Mammary epithelial cell (primary cell): ENCODE results near the gene SIL1.

Experiments
- EZH2 ChIP-seq: IDR thresholded peaks from 2 replicates; pipeline ENCODE4 v1.6.1; 2012; ENCODE audit warnings: low read length, inconsistent platforms, borderline replicate concordance
- TF ChIP-seq, protein P1 (sequence below), 2 donors: IDR thresholded peaks in 1 of 2; conservative IDR thresholded peaks in 1 of 2; 2 replicates each; pipeline ENCODE4 v1.5.1; 2011 to 2012; ENCODE audit warnings: inconsistent platforms in 2 of 2, low read length in 2 of 2, mild to moderate bottlenecking in 2 of 2, control low read depth in 1 of 2, low read depth in 1 of 2; ENCODE audit not compliant: insufficient read depth in 1 of 2; ENCODE audit errors: extremely low read depth in 1 of 2

DNA sequence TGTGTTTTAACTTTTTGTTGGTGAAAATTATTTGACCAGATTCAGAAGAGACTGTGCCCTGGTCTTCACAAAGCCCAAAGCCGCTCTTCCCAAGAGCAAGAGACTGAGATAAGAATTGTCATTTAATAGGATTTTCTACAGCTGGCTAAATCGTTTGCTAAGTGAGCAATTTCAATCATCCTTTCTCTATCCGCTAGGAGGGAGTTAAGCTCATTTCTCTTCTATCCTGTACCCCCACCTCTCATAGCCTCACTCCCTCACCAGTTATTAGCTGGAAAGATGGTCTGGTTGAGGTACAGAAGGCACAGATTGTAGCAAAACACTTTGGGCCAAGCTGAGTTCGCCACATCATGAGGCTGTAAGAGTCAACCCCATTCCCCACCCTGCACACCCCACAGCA is 43.0 kb upstream of the SIL1 start:
- TF ChIP-seq EZH2 = no peak
- TF ChIP-seq, protein P1, sequence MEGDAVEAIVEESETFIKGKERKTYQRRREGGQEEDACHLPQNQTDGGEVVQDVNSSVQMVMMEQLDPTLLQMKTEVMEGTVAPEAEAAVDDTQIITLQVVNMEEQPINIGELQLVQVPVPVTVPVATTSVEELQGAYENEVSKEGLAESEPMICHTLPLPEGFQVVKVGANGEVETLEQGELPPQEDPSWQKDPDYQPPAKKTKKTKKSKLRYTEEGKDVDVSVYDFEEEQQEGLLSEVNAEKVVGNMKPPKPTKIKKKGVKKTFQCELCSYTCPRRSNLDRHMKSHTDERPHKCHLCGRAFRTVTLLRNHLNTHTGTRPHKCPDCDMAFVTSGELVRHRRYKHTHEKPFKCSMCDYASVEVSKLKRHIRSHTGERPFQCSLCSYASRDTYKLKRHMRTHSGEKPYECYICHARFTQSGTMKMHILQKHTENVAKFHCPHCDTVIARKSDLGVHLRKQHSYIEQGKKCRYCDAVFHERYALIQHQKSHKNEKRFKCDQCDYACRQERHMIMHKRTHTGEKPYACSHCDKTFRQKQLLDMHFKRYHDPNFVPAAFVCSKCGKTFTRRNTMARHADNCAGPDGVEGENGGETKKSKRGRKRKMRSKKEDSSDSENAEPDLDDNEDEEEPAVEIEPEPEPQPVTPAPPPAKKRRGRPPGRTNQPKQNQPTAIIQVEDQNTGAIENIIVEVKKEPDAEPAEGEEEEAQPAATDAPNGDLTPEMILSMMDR (conservative IDR thresholded peaks at IDR 0.05 in 1 of 2, IDR thresholded peaks at IDR 0.05 in 1 of 2; ENCODE audit: extremely low read depth in 1 of 2, insufficient read depth in 1 of 2, low read depth in 1 of 2, low read length in 2 of 2) = no peak
